Calu3 (cell line): Measurements from ENCODE around the gene CYGB. TPM values are rescaled to one million over a fixed set of nuclear protein-coding genes. Genes with fewer than 3 reads are reported as not detected.

Experiments used
- BruUV-seq: library from RNA; stranded (reverse); fragments of 400-500 nt; replicated peaks from 2 replicates; lab custom pipeline; 2021; lab: Mats Ljungman, UMichigan
- CTCF ChIA-PET: fragments of 300-600 bp; sonication (Branson Sonifier 250); formaldehyde crosslinking; loops from one replicate; lab custom pipeline; 2022; ENCODE audit warnings: antibody characterized with exemption; lab: Charles Lee
- DNase-seq: peaks from one replicate; pipeline ENCODE4 v3.0.0; 2022
- H3K27ac Mint-ChIP-seq: one replicate; pipeline ENCODE4 v1.8.0; 2022; ENCODE audit warnings: mixed read lengths; ENCODE audit not compliant: unreplicated experiment
- H3K27me3 Mint-ChIP-seq: one replicate; pipeline ENCODE4 v1.8.0; 2022; ENCODE audit warnings: mixed read lengths; ENCODE audit not compliant: unreplicated experiment
- H3K36me3 Mint-ChIP-seq: one replicate; pipeline ENCODE4 v1.8.0; 2022; ENCODE audit warnings: mild to moderate bottlenecking, moderate library complexity, mixed read lengths; ENCODE audit not compliant: insufficient read depth, unreplicated experiment
- H3K4me1 Mint-ChIP-seq: one replicate; pipeline ENCODE4 v1.8.0; 2022; ENCODE audit warnings: mild to moderate bottlenecking, low read depth, mixed read lengths; ENCODE audit not compliant: unreplicated experiment
- H3K4me3 Mint-ChIP-seq: one replicate; pipeline ENCODE4 v1.8.0; 2022; ENCODE audit warnings: mild to moderate bottlenecking, low read depth, moderate library complexity, mixed read lengths; ENCODE audit not compliant: unreplicated experiment
- H3K9me3 Mint-ChIP-seq: one replicate; pipeline ENCODE4 v1.8.0; 2022; ENCODE audit warnings: low read depth, mixed read lengths; ENCODE audit not compliant: unreplicated experiment
- intact Hi-C: fragments of 100-400 bp; cut with micrococcal nuclease; formaldehyde crosslinking; loops from one replicate; pipeline ENCODE4 v1.10.0; 2022; ENCODE audit not compliant: unreplicated experiment
- total RNA-seq: library from RNA; stranded (reverse); gene quantifications from 2 replicates; pipeline ENCODE4 v1.2.3, GENCODE V29; 2022
- TF ChIP-seq, protein P1 (sequence below): fragments of 200-600 bp; IDR thresholded peaks from one replicate; pipeline ENCODE4 v1.8.0; 2022; ENCODE audit warnings: antibody characterized with exemption; ENCODE audit not compliant: unreplicated experiment

CYGB gene
- total RNA-seq, 1 experiment from 2014 or later: not detected

DNA sequence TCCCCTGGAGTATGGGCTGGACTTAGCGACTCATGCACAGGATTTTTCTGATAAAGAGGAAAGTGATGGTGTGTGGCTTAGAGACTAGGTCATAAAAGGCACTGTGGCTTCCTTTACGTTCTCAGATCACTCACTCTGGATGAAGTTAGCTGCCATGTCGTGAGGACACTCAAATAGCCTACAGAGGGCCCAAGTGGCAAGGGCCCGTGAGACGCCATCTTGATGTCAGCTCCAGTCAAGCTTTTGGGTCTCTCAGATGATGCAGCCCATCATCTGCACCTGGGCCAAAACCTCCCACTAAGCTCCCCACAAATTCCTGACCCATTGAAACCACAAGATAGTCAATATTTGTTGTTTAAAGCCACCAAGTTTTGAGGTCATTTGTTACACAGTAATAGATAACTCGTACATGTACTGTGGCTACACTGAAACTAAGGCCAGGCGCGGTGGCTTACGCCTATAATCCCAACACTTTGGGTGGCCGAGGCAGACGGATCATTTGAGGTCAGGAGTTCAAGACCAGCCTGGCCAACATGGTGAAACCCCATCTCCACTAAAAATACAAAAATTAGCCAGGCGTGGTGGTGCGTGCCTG, 33.5 kb upstream of the CYGB start:
- TF ChIP-seq, protein P1, sequence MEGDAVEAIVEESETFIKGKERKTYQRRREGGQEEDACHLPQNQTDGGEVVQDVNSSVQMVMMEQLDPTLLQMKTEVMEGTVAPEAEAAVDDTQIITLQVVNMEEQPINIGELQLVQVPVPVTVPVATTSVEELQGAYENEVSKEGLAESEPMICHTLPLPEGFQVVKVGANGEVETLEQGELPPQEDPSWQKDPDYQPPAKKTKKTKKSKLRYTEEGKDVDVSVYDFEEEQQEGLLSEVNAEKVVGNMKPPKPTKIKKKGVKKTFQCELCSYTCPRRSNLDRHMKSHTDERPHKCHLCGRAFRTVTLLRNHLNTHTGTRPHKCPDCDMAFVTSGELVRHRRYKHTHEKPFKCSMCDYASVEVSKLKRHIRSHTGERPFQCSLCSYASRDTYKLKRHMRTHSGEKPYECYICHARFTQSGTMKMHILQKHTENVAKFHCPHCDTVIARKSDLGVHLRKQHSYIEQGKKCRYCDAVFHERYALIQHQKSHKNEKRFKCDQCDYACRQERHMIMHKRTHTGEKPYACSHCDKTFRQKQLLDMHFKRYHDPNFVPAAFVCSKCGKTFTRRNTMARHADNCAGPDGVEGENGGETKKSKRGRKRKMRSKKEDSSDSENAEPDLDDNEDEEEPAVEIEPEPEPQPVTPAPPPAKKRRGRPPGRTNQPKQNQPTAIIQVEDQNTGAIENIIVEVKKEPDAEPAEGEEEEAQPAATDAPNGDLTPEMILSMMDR: no peak
- CTCF ChIA-PET: interaction anchor here (1.0 to 1.7 kb wide), 2 partner anchors 13 to 19 kb away, joined by 3 to 4 read pairs; no protein-coding TSS in a partner anchor
- DNase-seq: no peak
- BruUV-seq: no TSS peak
- peaks cover 45% of the 10 kb centered on the region for H3K36me3 Mint-ChIP-seq
- intact Hi-C loops: no loop called here
- no peak overlapping the region for H3K4me3 Mint-ChIP-seq
- peaks cover 68% of the 10 kb centered on the region for H3K4me1 Mint-ChIP-seq
- no peaks in the 10 kb centered on the region for H3K27me3 Mint-ChIP-seq
- no peaks in the 10 kb centered on the region for H3K9me3 Mint-ChIP-seq
- H3K27ac Mint-ChIP-seq: no peak overlapping the region

- no peaks in the 10 kb centered on the region for H3K27me3 Mint-ChIP-seq
- H3K27ac Mint-ChIP-seq: peak overlapping the region; percentile 83
- BruUV-seq: no TSS peak
- H3K9me3 Mint-ChIP-seq: no peaks in the 10 kb centered on the region
- intact Hi-C loops: no loop called here
- H3K36me3 Mint-ChIP-seq: peaks cover 47% of the 10 kb centered on the region
- CTCF ChIA-PET: interaction anchor here (0.7 to 1.7 kb wide), 5 partner anchors 12 to 111 kb away, joined by 3 to 12 read pairs (median 4); no protein-coding TSS in a partner anchor
- H3K4me3 Mint-ChIP-seq: peak overlapping the region; percentile 50
- TF ChIP-seq, protein P1: no peak
- peaks cover 68% of the 10 kb centered on the region for H3K4me1 Mint-ChIP-seq
- no peak for DNase-seq
Observed at GRCh38 chr17:76570457-76570856, 32.9 kb upstream of the CYGB start.

DNA sequence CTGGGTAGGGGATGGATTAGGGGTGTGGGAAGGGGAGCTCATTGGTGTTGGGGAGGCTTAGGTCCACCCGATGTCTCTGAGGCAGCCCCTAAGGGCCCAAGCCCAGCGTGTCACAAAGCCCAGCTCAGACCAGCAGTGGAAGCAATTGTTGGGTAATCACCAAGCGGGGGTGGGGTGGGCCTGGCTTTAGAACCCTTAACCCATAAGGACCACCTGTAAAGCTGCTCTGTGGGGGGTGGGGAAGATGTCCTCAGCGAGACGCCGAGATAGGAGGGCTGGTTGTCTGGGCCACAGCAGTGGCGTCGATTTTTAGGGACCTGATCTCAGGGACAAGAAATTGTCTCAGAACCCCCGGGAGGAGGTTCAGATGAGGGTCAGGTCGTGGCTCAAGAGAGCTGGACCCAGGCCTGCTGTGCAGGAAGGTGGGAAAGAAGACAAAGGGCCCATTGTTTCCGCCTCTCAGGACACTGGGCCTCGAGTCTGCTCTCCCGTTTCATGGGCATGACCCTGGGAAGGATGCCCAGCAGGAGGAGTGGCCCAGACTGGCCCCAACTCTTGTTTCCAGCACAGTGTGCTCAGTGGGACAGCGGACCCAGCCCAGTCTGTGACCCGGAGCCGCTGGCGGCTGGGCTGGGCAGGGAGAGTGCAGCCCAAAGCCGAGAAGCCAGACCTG, 32.2 kb upstream of the CYGB start:
- H3K4me1 Mint-ChIP-seq: peaks cover 62% of the 10 kb centered on the region
- H3K27ac Mint-ChIP-seq: peak overlapping the region; percentile 83
- H3K36me3 Mint-ChIP-seq: peaks cover 54% of the 10 kb centered on the region
- intact Hi-C loops: no loop called here
- no TSS peak for BruUV-seq
- CTCF ChIA-PET: interaction anchor here (0.6 to 1.7 kb wide), 8 partner anchors 12 to 112 kb away, joined by 3 to 12 read pairs (median 4); no protein-coding TSS in a partner anchor
- H3K9me3 Mint-ChIP-seq: no peaks in the 10 kb centered on the region
- DNase-seq: peak; percentile 89
- TF ChIP-seq, protein P1: no peak
- H3K4me3 Mint-ChIP-seq: peak overlapping the region; percentile 50
- no peaks in the 10 kb centered on the region for H3K27me3 Mint-ChIP-seq

DNA sequence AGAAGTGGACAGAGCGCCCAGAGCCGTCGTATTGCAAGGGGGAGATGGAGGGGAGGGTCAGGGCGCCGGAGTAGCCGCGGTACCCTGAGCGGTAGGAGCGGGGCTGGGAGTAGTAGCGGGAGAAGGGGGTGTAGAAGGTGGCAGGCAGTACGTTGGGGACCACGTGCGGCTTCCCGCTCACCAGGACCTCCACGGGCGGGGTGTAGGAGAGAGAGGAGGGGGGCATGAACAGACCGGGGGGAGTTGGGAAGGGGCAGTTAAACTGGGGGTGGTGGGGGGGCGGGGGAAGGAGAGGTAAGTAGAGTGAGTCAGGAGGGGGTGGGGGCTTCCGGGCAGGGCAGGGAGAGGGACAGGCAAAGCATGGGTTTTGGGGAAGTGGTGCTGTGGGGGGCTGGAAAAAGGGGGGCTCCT, 31.3 kb upstream of the CYGB start:
- peaks cover 61% of the 10 kb centered on the region for H3K36me3 Mint-ChIP-seq
- peak overlapping the region; percentile 83 for H3K27ac Mint-ChIP-seq
- DNase-seq: no peak
- intact Hi-C loops: no loop called here
- H3K4me1 Mint-ChIP-seq: peaks cover 57% of the 10 kb centered on the region
- H3K4me3 Mint-ChIP-seq: peak overlapping the region; percentile 34
- TF ChIP-seq, protein P1: no peak
- CTCF ChIA-PET: interaction anchor here (1.3 to 1.7 kb wide), 2 partner anchors 12 to 55 kb away, joined by 8 to 12 read pairs; no protein-coding TSS in a partner anchor
- no TSS peak for BruUV-seq
- no peaks in the 10 kb centered on the region for H3K27me3 Mint-ChIP-seq
- no peaks in the 10 kb centered on the region for H3K9me3 Mint-ChIP-seq
